HG03439 (cell line): ENCODE data around the gene SLC37A1.

Source experiments
- ATAC-seq: cut with Tn5 transposase; IDR thresholded peaks from one replicate; pipeline ENCODE4 v1.9.1; 2021; ENCODE audit warnings: mild to moderate bottlenecking, moderate library complexity; ENCODE audit not compliant: unreplicated experiment

SLC37A1 gene

DNA sequence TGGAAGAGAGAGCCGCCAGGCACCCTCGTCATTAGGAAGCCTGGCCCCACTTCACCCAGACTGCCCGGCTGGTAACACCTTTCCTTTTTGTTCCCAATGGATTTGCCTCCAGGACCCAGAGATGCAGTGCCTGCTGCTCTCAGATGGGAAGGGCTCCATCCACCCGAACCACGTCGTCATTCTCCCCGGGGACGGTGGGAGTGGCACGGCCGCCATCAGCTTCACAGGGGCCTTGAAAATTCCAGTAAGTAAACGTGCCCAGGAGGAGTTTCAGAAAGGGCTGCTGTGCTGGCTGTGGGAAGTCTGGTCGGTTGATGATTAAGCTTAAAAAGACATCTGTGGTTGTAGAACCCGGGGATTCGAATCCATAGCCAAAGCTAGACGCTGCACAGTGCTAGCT, 45.2 kb downstream of the SLC37A1 start:
- no peak for ATAC-seq

- ATAC-seq = no peak
Measured at GRCh38 chr21:42559326-42559725, 45.7 kb downstream of the SLC37A1 start.

- no peak for ATAC-seq
Measured at GRCh38 chr21:42560517-42561179, 47.0 kb downstream of the SLC37A1 start.

- no peak for ATAC-seq
Measured at GRCh38 chr21:42561762-42562650, 48.4 kb downstream of the SLC37A1 start.

- ATAC-seq = no peak
Measured at GRCh38 chr21:42562816-42563215, 49.2 kb downstream of the SLC37A1 start.

DNA sequence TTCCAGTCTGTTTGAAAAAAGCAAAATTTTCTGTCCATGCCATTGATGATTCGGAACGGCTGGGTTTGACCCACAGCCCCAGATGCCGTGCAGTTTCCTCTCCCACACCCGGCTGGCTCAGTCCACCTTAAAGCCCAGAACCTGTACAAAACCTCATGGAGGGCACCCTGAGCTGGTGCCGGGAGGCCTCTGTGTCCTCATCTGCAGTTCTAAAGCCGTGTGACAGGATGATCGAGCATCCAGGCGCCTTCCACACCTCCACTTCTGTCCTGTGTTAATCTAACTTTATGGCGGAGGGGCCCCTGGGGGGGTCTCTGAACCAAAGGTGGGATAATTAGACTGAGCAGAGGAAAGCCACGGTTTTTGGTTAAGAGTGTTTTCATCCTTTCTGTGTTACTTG, 49.6 kb downstream of the SLC37A1 start:
- ATAC-seq = no peak

- no peak for ATAC-seq
Measured at GRCh38 chr21:42563686-42564085, 50.0 kb downstream of the SLC37A1 start.

GRCh38 chr21:42564561-42564971, 50.9 kb downstream of the SLC37A1 start:
- no peak for ATAC-seq

- no peak for ATAC-seq
Measured at GRCh38 chr21:42565206-42565810, 51.7 kb downstream of the SLC37A1 start.

GRCh38 chr21:42565886-42566523, 52.4 kb downstream of the SLC37A1 start:
- ATAC-seq = no peak

GRCh38 chr21:42566524-42567213, 53.0 kb downstream of the SLC37A1 start:
- no peak for ATAC-seq

DNA sequence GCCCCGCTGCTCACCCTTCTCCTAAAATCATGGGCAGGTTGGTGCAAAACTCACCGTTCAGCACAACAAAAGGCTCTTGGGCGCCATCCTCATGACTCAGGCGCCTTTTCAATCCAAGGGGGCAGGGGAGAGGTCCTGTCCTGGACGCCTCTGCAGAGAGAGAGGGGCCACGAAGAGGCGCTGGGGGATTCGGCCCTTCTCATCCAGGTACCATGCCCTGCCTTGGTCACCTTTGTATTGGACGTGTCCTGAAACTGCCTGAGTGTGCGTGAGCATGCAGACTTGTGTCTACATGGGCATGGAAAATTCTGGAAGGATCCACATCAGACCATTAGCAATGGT, 53.5 kb downstream of the SLC37A1 start:
- ATAC-seq = no peak

- ATAC-seq = no peak
Measured at GRCh38 chr21:42567861-42568260, 54.2 kb downstream of the SLC37A1 start.

DNA sequence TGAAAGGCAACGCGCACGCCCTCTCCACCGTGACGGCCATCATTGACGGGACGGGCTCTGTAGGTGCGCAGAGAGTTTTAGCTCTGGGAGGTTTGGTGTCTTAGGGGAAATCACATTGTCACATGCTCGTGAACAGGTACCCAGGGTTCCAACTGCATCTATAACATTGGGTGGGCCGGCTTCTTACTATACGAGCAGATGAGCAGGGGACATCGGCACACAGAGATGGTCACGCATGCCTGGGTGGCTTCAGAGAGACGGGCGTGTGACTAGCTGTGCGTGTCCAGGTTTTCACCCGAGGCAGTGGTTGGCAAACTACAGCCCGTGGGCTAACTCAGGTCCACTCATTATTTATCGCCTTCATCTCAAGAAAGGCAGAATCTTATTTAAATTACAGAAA, 54.7 kb downstream of the SLC37A1 start:
- ATAC-seq = no peak

DNA sequence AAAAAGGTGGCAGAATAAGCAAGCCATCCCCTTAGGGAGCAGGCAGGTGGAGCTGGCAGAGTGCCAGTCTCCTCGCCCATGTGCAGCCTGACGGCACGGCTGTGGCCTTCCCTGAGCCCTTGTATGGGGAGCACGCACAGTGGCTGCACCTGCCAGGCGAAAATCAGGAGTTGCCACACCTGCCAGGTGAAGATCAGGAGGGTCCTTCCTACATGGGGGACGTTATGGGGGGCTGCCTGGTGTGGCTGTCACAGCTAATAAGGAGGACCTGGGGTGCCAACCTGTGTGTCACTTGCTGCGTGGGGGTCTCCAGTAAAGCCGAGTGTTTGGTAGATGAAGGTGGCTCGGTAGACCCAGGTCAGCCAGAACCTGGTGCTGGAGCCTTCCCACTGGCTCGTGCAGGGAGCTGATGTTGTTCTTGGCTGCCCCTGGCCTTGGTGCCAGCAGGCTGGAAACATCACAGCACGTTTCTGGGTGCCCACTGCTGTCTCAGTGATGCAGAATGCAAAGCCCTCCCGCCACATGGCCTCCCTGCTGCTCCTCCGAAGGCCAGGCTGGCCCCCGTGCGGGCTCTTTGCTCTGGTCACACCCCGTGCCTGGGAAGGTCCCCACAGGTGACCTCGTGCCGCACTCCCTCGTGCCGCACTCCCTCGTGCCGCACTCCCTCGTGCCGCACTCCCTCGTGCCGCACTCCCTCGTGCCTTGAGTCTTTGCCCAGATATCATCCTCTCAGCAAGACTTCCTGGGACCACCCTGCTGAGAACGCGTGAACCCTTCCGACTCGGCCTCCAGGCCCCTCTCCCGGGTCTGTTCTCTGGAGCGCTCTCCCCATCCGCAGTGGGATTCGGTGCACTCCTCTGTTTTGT, 55.4 kb downstream of the SLC37A1 start:
- no peak for ATAC-seq

- no peak for ATAC-seq
Measured at GRCh38 chr21:42569732-42570301, 56.2 kb downstream of the SLC37A1 start.

DNA sequence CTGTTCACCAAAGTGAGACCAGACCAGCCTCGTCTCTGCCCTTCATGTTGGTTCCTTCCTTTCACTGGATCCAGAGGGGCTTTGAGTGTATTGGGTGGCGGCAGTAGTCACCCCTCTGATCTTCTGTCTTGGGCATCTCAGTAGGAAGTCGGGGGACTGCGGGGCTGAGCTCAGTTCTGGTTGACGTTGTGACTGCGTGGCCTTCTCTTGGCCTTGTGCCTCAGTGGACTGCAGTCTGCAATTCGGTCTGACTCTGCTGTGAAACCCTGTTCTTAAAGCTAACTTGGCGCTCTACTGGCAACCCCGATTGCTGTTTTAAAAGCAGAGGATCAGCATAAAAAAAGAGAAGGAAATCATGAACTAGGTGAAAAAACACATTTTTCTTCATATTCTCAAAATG, 56.7 kb downstream of the SLC37A1 start:
- no peak for ATAC-seq

DNA sequence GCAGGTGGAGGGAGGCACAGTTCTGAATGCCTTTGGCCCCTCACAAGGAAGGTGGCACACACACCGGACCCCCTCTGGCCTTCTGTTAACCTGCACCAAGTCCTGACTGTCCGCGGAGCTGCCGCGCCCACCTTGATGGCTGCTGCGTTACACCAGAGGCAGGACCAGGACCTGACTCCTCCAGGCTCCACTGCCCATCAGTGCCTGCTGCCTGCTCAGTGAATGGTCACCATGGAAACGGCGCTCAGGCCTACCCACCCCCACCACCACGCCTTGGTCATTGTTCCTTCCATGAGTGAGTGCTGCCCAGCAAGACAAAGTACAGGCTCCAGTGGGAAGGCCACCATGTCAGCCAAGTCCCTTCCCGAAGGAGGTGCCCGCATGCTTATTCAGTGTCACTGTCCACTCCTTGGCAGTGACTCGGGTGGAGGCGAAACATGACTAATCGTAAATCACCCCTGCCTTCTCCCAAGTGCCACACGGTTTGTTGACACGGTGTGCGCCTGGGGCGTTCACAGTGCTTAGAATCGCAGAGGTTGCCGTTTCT, 57.3 kb downstream of the SLC37A1 start:
- ATAC-seq = no peak

- no peak for ATAC-seq
Measured at GRCh38 chr21:42571391-42572150, 57.9 kb downstream of the SLC37A1 start.
